Myocyte (in vitro differentiated cells): ENCODE measurements around the gene RASSF3. TPM values are rescaled to one million over a fixed set of nuclear protein-coding genes. Genes with fewer than 3 reads are reported as not detected.

ENCODE experiments used
- microRNA counts: library from miRNA; unstranded; fragments of <30 nt; microRNA quantifications from one replicate; lab custom pipeline; 2016
- microRNA-seq: library from miRNA; unstranded; fragments of <30 nt; microRNA quantifications from one replicate; pipeline ENCODE4, GENCODE V29; 2016
- total RNA-seq: library from RNA; depleted of rRNA; stranded (reverse); fragments of >200 nt; gene quantifications from 2 replicates; pipeline ENCODE4 v1.2.3, GENCODE V29; 2014

Gene RASSF3
- total RNA-seq, 1 donor from 2014 or later, result 36.1 TPM

MicroRNAs encoded within 50 kb of the gene (microRNA counts, 767-probe panel; counts per million panel counts)
- microRNA hsa-miR-548c-3p (lab: Ali Mortazavi, UCI) (not detected), microRNA hsa-miR-548c-5p (lab: Ali Mortazavi, UCI) (not detected), microRNA hsa-miR-548z (lab: Ali Mortazavi, UCI) (not detected)

Small RNA genes within 50 kb of the gene (microRNA-seq; reads per million reads assigned to microRNA genes)
- gene MIR548C (not detected), gene MIR548Z (not detected)

Other genes starting within 250 kb of the RASSF3 start
- gene C12orf56, start 219.7 kb upstream of the RASSF3 start, total RNA-seq, result not detected in 2 replicates
- gene XPOT, start 206.1 kb upstream of the RASSF3 start, total RNA-seq, result 63.6 and 73.4 TPM in 2 replicates
- 40.1 and 40.7 TPM in 2 replicates for gene TBK1, start 158.4 kb upstream of the RASSF3 start, total RNA-seq
- gene GNS, start 148.9 kb downstream of the RASSF3 start, total RNA-seq, result 187 and 201 TPM in 2 replicates
- gene TBC1D30, start 214.2 kb downstream of the RASSF3 start, total RNA-seq, result 0.16 and 0.35 TPM in 2 replicates